Upper lobe of right lung (tissue), 1 donor: Measurements from ENCODE around the gene SLC10A3. TPM values are rescaled to one million over a fixed set of nuclear protein-coding genes. Genes with fewer than 3 reads are reported as not detected.

Experiments
- ATAC-seq: fragments of 200-7000 bp; cut with Tn5 transposase; one replicate; pipeline ENCODE4 v1.9.1; 2020; ENCODE audit warnings: mild to moderate bottlenecking, moderate library complexity
- DNase-seq: peaks from one replicate; pipeline ENCODE4 v3.0.0-alpha.2; 2020
- H3K27ac ChIP-seq: fragments of 200-600 bp; one replicate; pipeline ENCODE4 v1.8.0; 2022
- H3K27me3 ChIP-seq: fragments of 200-600 bp; one replicate; pipeline ENCODE4 v1.8.0; 2022; ENCODE audit warnings: mild to moderate bottlenecking
- H3K36me3 ChIP-seq: fragments of 200-600 bp; one replicate; pipeline ENCODE4 v1.8.0; 2022
- H3K4me1 ChIP-seq: fragments of 200-600 bp; one replicate; pipeline ENCODE4 v1.8.0; 2022
- H3K4me3 ChIP-seq: fragments of 200-600 bp; one replicate; pipeline ENCODE4 v1.8.0; 2022; ENCODE audit warnings: mild to moderate bottlenecking
- H3K9me3 ChIP-seq: fragments of 200-600 bp; one replicate; pipeline ENCODE4 v1.8.0; 2022
- intact Hi-C: fragments of 100-400 bp; cut with DNase I; formaldehyde crosslinking; loops from one replicate; pipeline ENCODE4 v1.11.0; 2022
- total RNA-seq: library from RNA; stranded (reverse); fragmentation: NEBNext Ultra II Directional; extraction: Animal tissue kit (Norgen Biotek cat#: 25700); gene quantifications from one replicate; pipeline ENCODE4 v1.2.1, GENCODE V29; 2021
- TF ChIP-seq, protein P1 (sequence below): fragments of 200-600 bp; IDR thresholded peaks from one replicate; pipeline ENCODE4 v1.8.0; 2022; ENCODE audit warnings: antibody characterized with exemption
- donor health status: DM: no; HTN: yes; CAD: no; lungs with severe emphysema.

Gene SLC10A3
- total RNA-seq, 1 donor from 2014 or later = 23.7 TPM

DNA sequence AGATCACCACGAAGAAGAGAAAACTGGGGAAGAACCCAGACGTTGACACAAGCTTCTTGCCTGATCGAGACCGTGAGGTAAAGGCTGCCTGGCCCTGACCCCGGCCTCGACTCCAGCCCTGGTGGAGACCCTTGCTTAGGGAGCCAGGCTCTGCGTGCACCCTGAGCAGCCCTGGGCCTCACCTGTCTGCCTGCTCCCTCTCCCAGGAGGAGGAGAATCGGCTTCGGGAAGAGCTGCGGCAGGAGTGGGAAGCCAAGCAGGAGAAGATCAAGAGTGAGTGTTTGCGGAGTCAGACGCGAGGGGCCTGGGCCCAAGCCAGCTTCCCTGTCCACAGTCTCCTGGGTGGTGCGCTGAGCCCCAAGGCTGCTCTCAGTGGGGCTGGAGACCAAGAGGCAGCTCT is 41.9 kb downstream of the SLC10A3 start:
- Histone ChIP-seq H3K9me3 (no peaks in the 10 kb centered on the region), H3K4me3 (no peak overlapping the region), H3K27ac (no peak overlapping the region), H3K4me1 (peaks cover 12% of the 10 kb centered on the region), H3K27me3 (no peaks in the 10 kb centered on the region), H3K36me3 (peaks cover 5% of the 10 kb centered on the region)
- no peak for DNase-seq
- ATAC-seq = no peak
- intact Hi-C loops = no loop called here
- TF ChIP-seq, protein P1, sequence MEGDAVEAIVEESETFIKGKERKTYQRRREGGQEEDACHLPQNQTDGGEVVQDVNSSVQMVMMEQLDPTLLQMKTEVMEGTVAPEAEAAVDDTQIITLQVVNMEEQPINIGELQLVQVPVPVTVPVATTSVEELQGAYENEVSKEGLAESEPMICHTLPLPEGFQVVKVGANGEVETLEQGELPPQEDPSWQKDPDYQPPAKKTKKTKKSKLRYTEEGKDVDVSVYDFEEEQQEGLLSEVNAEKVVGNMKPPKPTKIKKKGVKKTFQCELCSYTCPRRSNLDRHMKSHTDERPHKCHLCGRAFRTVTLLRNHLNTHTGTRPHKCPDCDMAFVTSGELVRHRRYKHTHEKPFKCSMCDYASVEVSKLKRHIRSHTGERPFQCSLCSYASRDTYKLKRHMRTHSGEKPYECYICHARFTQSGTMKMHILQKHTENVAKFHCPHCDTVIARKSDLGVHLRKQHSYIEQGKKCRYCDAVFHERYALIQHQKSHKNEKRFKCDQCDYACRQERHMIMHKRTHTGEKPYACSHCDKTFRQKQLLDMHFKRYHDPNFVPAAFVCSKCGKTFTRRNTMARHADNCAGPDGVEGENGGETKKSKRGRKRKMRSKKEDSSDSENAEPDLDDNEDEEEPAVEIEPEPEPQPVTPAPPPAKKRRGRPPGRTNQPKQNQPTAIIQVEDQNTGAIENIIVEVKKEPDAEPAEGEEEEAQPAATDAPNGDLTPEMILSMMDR = no peak

DNA sequence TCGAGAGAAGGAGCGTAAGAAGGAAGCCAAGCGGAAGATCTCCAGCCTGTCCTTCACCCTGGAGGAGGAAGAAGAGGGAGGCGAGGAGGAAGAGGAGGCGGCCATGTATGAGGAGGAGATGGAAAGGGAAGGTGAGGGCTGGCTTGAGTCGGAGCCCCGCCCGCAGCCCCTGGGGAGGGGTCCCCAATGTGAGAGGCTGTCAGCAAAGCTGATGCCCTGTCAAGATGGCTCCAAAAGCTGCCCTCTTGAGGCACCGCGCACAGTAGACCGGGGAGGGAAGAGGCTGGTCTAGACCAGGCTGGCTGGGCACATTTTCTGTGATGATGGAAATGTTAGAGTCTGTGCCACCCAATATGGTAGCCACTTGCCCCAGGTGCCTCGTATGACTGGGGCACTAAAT is 44.0 kb downstream of the SLC10A3 start:
- Histone ChIP-seq H3K27me3 (no peaks in the 10 kb centered on the region), H3K4me3 (no peak overlapping the region), H3K9me3 (no peaks in the 10 kb centered on the region), H3K27ac (no peak overlapping the region), H3K36me3 (peaks cover 13% of the 10 kb centered on the region), H3K4me1 (peaks cover 12% of the 10 kb centered on the region)
- intact Hi-C loops = no loop called here
- TF ChIP-seq, protein P1 = no peak
- DNase-seq (no peak), ATAC-seq (no peak)

DNA sequence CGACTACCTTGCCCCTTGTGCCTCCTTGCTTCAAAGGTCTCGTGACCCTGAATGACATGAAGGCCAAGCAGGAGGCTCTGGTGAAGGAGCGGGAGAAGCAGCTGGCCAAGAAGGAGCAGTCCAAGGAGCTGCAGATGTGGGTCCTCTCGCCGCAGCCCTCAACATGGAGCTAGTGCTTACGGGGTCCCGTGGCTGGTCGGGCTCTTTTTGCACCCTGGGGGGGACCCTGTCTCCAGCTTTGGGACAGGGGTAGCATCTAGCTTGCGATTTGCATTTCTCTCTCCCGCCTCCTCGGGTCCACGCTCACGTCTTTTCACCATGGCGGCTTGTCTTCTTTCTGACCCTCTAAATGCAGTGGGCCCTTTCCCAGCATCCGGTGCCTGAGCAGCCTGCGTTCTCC is 44.7 kb downstream of the SLC10A3 start:
- Histone ChIP-seq H3K9me3 (no peaks in the 10 kb centered on the region), H3K4me1 (peaks cover 12% of the 10 kb centered on the region), H3K27me3 (no peaks in the 10 kb centered on the region), H3K4me3 (no peak overlapping the region), H3K36me3 (peaks cover 16% of the 10 kb centered on the region), H3K27ac (no peak overlapping the region)
- TF ChIP-seq, protein P1 = no peak
- intact Hi-C loops = no loop called here
- ATAC-seq (no peak), DNase-seq (no peak)

DNA sequence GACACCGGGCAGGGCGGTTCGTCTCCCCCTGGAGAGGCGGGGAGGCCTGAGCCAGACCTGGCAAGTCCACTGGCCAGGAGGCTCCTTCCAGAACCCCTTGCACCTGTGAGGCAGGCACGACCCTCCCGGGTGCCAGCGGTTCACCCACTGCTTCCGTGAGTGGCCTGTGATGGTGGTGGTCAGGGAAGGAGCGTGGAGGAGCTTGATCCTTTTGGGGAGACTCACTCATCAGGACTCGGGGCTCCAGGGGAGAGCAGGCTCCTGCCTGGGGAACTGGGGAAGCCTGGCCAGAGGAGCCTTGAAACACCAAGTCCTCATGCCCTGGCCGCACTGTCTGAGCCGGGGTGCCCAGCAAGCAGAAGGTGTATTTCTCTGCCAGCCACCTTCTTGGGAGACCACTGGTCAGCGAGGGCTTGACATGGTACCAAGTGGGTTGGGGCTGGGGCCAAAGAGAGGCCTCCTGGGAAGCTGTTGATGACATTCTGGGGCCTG is 45.6 kb downstream of the SLC10A3 start:
- no peaks in the 10 kb centered on the region for H3K27me3 ChIP-seq
- no peak for DNase-seq
- peaks cover 12% of the 10 kb centered on the region for H3K4me1 ChIP-seq
- peaks cover 13% of the 10 kb centered on the region for H3K36me3 ChIP-seq
- no peaks in the 10 kb centered on the region for H3K9me3 ChIP-seq
- peak overlapping the region; percentile 74 for H3K27ac ChIP-seq
- TF ChIP-seq, protein P1 = no peak
- peak overlapping the region; percentile 64 for H3K4me3 ChIP-seq
- no peak for ATAC-seq
- intact Hi-C loops = no loop called here

DNA sequence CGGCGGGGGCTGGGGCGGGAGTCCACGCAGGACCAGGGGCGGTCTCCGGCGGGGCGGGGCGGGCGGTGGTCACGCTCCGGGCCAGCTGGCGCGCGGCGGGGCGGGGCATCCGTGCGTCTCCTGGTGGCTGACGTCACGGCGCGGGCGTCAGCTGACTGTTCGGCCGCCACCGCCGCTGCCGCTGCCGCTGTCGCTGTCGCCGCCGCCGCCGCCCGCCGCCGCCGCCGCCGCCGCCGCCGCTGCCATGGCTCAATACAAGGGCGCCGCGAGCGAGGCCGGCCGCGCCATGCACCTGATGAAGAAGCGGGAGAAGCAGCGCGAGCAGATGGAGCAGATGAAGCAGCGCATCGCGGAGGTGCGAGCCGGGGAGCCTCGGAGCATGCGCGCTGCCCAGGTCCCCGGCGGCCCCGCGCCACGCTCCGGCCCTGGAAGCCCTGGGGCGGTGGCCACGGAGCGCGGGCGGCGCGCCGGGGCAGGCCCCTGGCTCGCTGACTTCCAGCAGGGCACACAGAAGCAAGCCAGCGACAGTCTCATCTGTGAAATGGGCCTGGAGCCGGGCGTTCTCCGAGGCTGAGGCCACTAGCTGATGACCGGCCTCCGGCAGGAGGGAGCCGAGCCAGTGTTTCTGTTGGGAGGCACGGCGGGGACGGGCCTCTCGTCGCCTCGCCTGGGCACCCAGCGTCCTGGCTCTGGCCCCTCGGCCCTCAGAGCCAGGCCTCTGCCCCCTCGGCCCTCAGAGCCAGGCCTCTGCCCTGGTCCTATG is 46.3 kb downstream of the SLC10A3 start, which contains the start of gene FAM50A:
TSS of gene FAM50A (plus strand) at position 150 of the 763 bp plus-strand sequence. CDS start at position 245, 95 bp downstream.
- H3K4me1 ChIP-seq = peaks cover 12% of the 10 kb centered on the region
- H3K9me3 ChIP-seq = no peaks in the 10 kb centered on the region
- H3K4me3 ChIP-seq = peak within 1 kb of the TSS; percentile 64
- peaks cover 16% of the 10 kb centered on the region for H3K36me3 ChIP-seq
- peak within 1 kb of the TSS; percentile 74 for H3K27ac ChIP-seq
- intact Hi-C loops = no loop called here
- no peaks in the 10 kb centered on the region for H3K27me3 ChIP-seq
- DNase-seq (peak; percentile 90), ATAC-seq (peak; percentile 93)
- TF ChIP-seq, protein P1 = no peak
